ENCODE data around the gene LPP.

The LPP gene

DNA sequence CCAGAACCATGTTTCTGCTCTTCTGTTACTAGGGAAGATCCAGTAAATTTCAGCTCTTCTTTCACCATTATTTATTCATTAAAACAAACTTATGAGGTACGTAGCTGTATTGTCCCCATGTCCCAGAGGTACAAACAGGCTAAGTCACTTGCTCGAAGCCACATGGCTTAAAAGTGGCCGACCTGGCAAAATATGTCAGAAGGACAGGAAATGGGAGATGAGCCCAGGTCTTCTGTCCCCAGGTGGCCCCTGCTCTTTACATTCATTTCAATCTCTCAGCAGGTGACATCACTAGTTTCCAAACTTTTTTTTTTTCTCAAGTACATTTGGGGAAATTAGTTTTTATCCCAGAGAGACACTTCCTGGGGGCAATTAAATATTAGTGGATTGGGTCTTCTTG is 34.1 kb upstream of the LPP start:
- no peak overlapping the region for H3K27ac ChIP-seq (replicated peaks)
- TF ChIP-seq, protein P1, sequence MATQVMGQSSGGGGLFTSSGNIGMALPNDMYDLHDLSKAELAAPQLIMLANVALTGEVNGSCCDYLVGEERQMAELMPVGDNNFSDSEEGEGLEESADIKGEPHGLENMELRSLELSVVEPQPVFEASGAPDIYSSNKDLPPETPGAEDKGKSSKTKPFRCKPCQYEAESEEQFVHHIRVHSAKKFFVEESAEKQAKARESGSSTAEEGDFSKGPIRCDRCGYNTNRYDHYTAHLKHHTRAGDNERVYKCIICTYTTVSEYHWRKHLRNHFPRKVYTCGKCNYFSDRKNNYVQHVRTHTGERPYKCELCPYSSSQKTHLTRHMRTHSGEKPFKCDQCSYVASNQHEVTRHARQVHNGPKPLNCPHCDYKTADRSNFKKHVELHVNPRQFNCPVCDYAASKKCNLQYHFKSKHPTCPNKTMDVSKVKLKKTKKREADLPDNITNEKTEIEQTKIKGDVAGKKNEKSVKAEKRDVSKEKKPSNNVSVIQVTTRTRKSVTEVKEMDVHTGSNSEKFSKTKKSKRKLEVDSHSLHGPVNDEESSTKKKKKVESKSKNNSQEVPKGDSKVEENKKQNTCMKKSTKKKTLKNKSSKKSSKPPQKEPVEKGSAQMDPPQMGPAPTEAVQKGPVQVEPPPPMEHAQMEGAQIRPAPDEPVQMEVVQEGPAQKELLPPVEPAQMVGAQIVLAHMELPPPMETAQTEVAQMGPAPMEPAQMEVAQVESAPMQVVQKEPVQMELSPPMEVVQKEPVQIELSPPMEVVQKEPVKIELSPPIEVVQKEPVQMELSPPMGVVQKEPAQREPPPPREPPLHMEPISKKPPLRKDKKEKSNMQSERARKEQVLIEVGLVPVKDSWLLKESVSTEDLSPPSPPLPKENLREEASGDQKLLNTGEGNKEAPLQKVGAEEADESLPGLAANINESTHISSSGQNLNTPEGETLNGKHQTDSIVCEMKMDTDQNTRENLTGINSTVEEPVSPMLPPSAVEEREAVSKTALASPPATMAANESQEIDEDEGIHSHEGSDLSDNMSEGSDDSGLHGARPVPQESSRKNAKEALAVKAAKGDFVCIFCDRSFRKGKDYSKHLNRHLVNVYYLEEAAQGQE (IDR thresholded peaks at IDR 0.05; ENCODE audit: insufficient replicate concordance, low read depth), result no peak
- TF ChIP-seq, protein P2, sequence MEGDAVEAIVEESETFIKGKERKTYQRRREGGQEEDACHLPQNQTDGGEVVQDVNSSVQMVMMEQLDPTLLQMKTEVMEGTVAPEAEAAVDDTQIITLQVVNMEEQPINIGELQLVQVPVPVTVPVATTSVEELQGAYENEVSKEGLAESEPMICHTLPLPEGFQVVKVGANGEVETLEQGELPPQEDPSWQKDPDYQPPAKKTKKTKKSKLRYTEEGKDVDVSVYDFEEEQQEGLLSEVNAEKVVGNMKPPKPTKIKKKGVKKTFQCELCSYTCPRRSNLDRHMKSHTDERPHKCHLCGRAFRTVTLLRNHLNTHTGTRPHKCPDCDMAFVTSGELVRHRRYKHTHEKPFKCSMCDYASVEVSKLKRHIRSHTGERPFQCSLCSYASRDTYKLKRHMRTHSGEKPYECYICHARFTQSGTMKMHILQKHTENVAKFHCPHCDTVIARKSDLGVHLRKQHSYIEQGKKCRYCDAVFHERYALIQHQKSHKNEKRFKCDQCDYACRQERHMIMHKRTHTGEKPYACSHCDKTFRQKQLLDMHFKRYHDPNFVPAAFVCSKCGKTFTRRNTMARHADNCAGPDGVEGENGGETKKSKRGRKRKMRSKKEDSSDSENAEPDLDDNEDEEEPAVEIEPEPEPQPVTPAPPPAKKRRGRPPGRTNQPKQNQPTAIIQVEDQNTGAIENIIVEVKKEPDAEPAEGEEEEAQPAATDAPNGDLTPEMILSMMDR (IDR thresholded peaks at IDR 0.05; ENCODE audit: insufficient read depth, low read length), result no peak
- no peak for TF ChIP-seq GABPA (IDR thresholded peaks at IDR 0.05; ENCODE audit: low read depth)
- no peak for TF ChIP-seq POLR2AphosphoS5 (IDR thresholded peaks at IDR 0.05; ENCODE audit: low read depth)
- no peak for TF ChIP-seq SPI1 (IDR thresholded peaks at IDR 0.05; ENCODE audit: borderline replicate concordance, low read depth)
- H3K27me3 ChIP-seq (ENCODE audit: insufficient read depth, poor library complexity, severe bottlenecking), result no peaks in the 10 kb centered on the region
- H3K4me3 ChIP-seq (replicated peaks; ENCODE audit: insufficient read depth, low read length), result no peak overlapping the region
- no peak for DNase-seq (ENCODE audit: low read depth in 1 of 2, low spot score in 1 of 2)

DNA sequence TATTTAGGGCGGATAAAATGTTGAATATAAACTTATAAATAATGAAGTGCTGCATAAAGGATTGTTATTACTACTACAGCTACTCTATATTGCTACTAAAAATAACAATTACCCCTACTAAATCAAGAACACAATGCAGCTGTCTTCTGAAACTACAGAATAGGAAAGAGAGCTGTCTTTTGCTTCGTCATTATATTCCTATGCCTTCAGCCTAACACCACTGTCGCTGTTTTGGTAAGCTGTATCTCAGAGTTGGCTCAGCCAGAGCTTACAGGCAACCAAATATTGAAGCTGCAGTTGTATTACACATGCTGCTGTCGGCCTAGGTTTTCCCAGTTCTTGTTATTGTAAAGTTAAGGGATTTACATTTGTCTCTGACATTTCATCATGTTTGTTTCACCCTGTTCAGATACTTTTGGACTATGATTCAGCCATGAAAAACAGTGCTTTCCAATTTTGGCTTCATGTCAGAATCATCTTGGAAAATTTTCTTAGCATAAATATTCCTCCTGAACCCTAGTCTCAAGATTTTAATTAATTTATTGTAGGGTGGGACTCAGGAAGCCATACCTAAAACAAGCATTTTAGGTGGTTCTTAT is 31.3 kb upstream of the LPP start:
- no peak overlapping the region for H3K4me3 ChIP-seq (replicated peaks; ENCODE audit: insufficient read depth, low read length)
- peak overlapping the region; percentile 65 for H3K27ac ChIP-seq (replicated peaks)
- no peaks in the 10 kb centered on the region for H3K27me3 ChIP-seq (ENCODE audit: insufficient read depth, poor library complexity, severe bottlenecking)
- TF ChIP-seq, protein P1 (IDR thresholded peaks at IDR 0.05; ENCODE audit: insufficient replicate concordance, low read depth), result no peak
- no peak for TF ChIP-seq GABPA (IDR thresholded peaks at IDR 0.05; ENCODE audit: low read depth)
- TF ChIP-seq POLR2AphosphoS5 (IDR thresholded peaks at IDR 0.05; ENCODE audit: low read depth), result no peak
- TF ChIP-seq SPI1 (IDR thresholded peaks at IDR 0.05; ENCODE audit: borderline replicate concordance, low read depth), result no peak
- peak in 1 of 2 experiments; percentile 14 for DNase-seq (ENCODE audit: low read depth in 1 of 2, low spot score in 1 of 2)

DNA sequence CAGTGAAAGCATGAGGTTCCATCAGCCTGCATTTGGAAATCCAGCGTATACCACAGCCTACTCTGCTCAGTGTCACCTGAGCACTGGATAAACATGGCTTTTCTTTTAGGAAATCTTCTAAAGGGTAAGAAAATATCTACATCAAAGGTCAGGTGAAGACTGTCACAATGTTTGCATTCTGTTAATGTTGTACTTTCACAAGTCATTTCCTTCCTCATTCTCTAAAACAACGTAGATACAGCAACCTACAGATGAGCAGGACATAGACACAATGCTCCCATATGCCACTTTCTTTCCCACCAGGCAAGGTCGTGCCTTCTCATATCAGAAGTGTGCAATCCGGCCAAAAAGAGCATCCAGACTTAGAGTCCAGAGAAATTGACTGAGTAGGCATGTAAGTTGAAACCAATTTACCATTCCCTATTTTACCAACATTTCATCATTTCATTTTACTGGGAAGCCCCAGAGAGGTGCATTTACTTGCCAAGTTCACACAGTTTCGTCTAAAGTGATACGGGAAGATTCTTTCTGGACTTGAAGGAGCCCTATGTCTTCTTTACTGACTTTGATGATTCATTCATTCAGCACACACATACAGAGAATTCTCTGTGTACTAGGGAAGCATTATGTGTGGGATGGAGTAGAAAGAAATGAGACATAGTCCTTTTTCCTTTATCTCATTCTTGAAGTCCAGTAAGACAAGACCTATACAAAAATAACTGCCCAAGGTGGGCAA is 30.6 kb upstream of the LPP start:
- H3K27ac ChIP-seq (replicated peaks), result peak overlapping the region; percentile 65
- DNase-seq (ENCODE audit: low read depth in 1 of 2, low spot score in 1 of 2), result peak in 1 of 2 experiments; percentile 55
- TF ChIP-seq, protein P2 (IDR thresholded peaks at IDR 0.05; ENCODE audit: insufficient read depth, low read length), result no peak
- no peak for TF ChIP-seq GABPA (IDR thresholded peaks at IDR 0.05; ENCODE audit: low read depth)
- TF ChIP-seq SPI1 (IDR thresholded peaks at IDR 0.05; ENCODE audit: borderline replicate concordance, low read depth), result peak; percentile 42; the same call in 1 of the 2 replicates
- no peak for TF ChIP-seq POLR2AphosphoS5 (IDR thresholded peaks at IDR 0.05; ENCODE audit: low read depth)
- TF ChIP-seq, protein P1 (IDR thresholded peaks at IDR 0.05; ENCODE audit: insufficient replicate concordance, low read depth), result no peak
- no peaks in the 10 kb centered on the region for H3K27me3 ChIP-seq (ENCODE audit: insufficient read depth, poor library complexity, severe bottlenecking)
- H3K4me3 ChIP-seq (replicated peaks; ENCODE audit: insufficient read depth, low read length), result no peak overlapping the region
